Tibial nerve (tissue), 4 donors: ENCODE measurements around the gene PPP1R15B. TPM values are rescaled to one million over a fixed set of nuclear protein-coding genes. Genes with fewer than 3 reads are reported as not detected.

ENCODE experiments used
- DNase-seq, 2 donors: peaks; one replicate each; pipeline ENCODE4 v3.0.0-alpha.2; 2019; ENCODE audit warnings: low spot score in 2 of 2
- H3K27ac ChIP-seq, 4 donors: fragments of 200-600 bp; sonication (generic) in 3 of 4; one replicate each; pipeline ENCODE4 v1.5.1; 2017 to 2019; ENCODE audit warnings: mild to moderate bottlenecking in 1 of 4
- H3K27me3 ChIP-seq, 2 donors: fragments of 200-600 bp; sonication (generic) in 1 of 2; one replicate each; pipeline versions ENCODE4 v1.5.1 to v1.6.0; 2017 to 2019
- H3K36me3 ChIP-seq, 3 donors: fragments of 200-600 bp; sonication (generic); one replicate each; pipeline ENCODE4 v1.5.1; 2018 to 2019
- H3K4me1 ChIP-seq, 4 donors: fragments of 200-600 bp; sonication (generic) in 3 of 4; one replicate each; pipeline ENCODE4 v1.5.1; 2017 to 2019
- H3K4me3 ChIP-seq, 4 donors: fragments of 200-600 bp; sonication (generic) in 3 of 4; one replicate each; pipeline ENCODE4 v1.5.1; 2017 to 2019; ENCODE audit warnings: mild to moderate bottlenecking in 1 of 4, moderate library complexity in 1 of 4
- H3K9me3 ChIP-seq, 4 donors: fragments of 200-600 bp; sonication (generic) in 3 of 4; one replicate each; pipeline ENCODE4 v1.5.1; 2017 to 2019
- CTCF ChIP-seq, 5 experiments: fragments of 200-600 bp in 3 of 5; fragments of 450-650 bp in 2 of 5; sonication (generic) in 3 of 5; IDR thresholded peaks; one replicate each; pipeline ENCODE4 v1.5.1; 2016 to 2019; ENCODE audit warnings: antibody characterized with exemption in 5 of 5, mild to moderate bottlenecking in 3 of 5, moderate library complexity in 2 of 5
- EP300 ChIP-seq, 2 donors: sonication (generic); formaldehyde crosslinking; IDR thresholded peaks; one replicate each; pipeline ENCODE4 v1.6.1; 2017; ENCODE audit warnings: antibody characterized with exemption in 2 of 2, mild to moderate bottlenecking in 1 of 2
- POLR2A ChIP-seq, 2 donors: fragments of 450-650 bp; IDR thresholded peaks; one replicate each; pipeline ENCODE4 v1.6.1; 2017; ENCODE audit warnings: antibody characterized with exemption in 2 of 2, mild to moderate bottlenecking in 2 of 2, moderate library complexity in 2 of 2
- WGBS, 2 donors: methylation state at CpG; one replicate each; pipeline ENCODE4 v1.1.5; 2018; 5-methylcytosine and 5-hydroxymethylcytosine counted together
- total RNA-seq, 4 donors: library from RNA; depleted of rRNA; stranded (reverse); fragments of >200 nt; gene quantifications; one replicate each; pipeline ENCODE4 v1.1.0, GENCODE V29; 2016

Gene PPP1R15B
- total RNA-seq, 4 donors from 2014 or later: 42.9 to 59.9 (median 49.2) TPM

GRCh38 chr1:204420039-204421004 is 8.7 kb upstream of the PPP1R15B start:
- no peak overlapping the region for H3K27ac ChIP-seq
- TF ChIP-seq POLR2A (IDR thresholded peaks at IDR 0.05): no peak
- TF ChIP-seq EP300 (IDR thresholded peaks at IDR 0.05): no peak
- peaks cover 0 to 40% (median 16%) of the 10 kb centered on the region in 4 donors for H3K4me1 ChIP-seq
- no peak overlapping the region for H3K4me3 ChIP-seq
- peaks cover 0 to 23% (median 9%) of the 10 kb centered on the region in 3 donors for H3K36me3 ChIP-seq
- H3K27me3 ChIP-seq: no peaks in the 10 kb centered on the region
- 70% methylated on average over 7 of the region's 7 CpGs for WGBS, 2 donors
- DNase-seq: no peak
- no peaks in the 10 kb centered on the region for H3K9me3 ChIP-seq

- Histone ChIP-seq H3K9me3 (no peaks in the 10 kb centered on the region), H3K4me3 (no peak overlapping the region), H3K27me3 (no peaks in the 10 kb centered on the region), H3K36me3 (peaks cover 0 to 10% (median 0%) of the 10 kb centered on the region in 3 donors), H3K27ac (peak overlapping the region in 2 of 4 donors; percentile 75 to 97), H3K4me1 (peaks cover 0 to 40% (median 16%) of the 10 kb centered on the region in 4 donors)
- TF ChIP-seq POLR2A (IDR thresholded peaks at IDR 0.05): no peak
- no peak for TF ChIP-seq EP300 (IDR thresholded peaks at IDR 0.05)
- no peak for TF ChIP-seq CTCF (IDR thresholded peaks at IDR 0.05)
- no peak for DNase-seq
Observed at GRCh38 chr1:204419064-204419403, 7.4 kb upstream of the PPP1R15B start.

GRCh38 chr1:204418174-204419063 is 6.8 kb upstream of the PPP1R15B start:
- WGBS, 2 donors: 76 to 82% methylated on average over 10 of the region's 10 CpGs

GRCh38 chr1:204417074-204417997 is 5.7 kb upstream of the PPP1R15B start:
- Histone ChIP-seq H3K4me3 (peak overlapping the region in 3 of 4 donors; percentile 3 to 24 (median 15)), H3K9me3 (no peaks in the 10 kb centered on the region), H3K4me1 (peaks cover 0 to 40% (median 19%) of the 10 kb centered on the region in 4 donors), H3K27ac (peak overlapping the region; percentile 64 to 97 (median 80)), H3K27me3 (no peaks in the 10 kb centered on the region), H3K36me3 (peaks cover 0 to 5% (median 0%) of the 10 kb centered on the region in 3 donors)
- DNase-seq: no peak
- 19 to 33% methylated on average over 10 of the region's 10 CpGs for WGBS, 2 donors
- no peak for TF ChIP-seq POLR2A (IDR thresholded peaks at IDR 0.05)
- no peak for TF ChIP-seq CTCF (IDR thresholded peaks at IDR 0.05)
- peak in 1 of 2 donors; percentile 69 for TF ChIP-seq EP300 (IDR thresholded peaks at IDR 0.05)

More at GRCh38 chr1:204418174-204419063, 6.8 kb upstream of the PPP1R15B start:
- H3K36me3 ChIP-seq: peaks cover 0 to 5% (median 0%) of the 10 kb centered on the region in 3 donors
- H3K9me3 ChIP-seq: no peaks in the 10 kb centered on the region
- H3K4me1 ChIP-seq: peaks cover 0 to 40% (median 16%) of the 10 kb centered on the region in 4 donors
- H3K27me3 ChIP-seq: no peaks in the 10 kb centered on the region
- no peak overlapping the region for H3K4me3 ChIP-seq
- TF ChIP-seq EP300 (IDR thresholded peaks at IDR 0.05) (no peak), POLR2A (IDR thresholded peaks at IDR 0.05) (no peak), CTCF (IDR thresholded peaks at IDR 0.05) (no peak)
- no peak for DNase-seq
- H3K27ac ChIP-seq: peak overlapping the region; percentile 64 to 97 (median 80)
